HCT116 (cell line): ENCODE results near the gene PPDPF. TPM values are rescaled to one million over a fixed set of nuclear protein-coding genes. Genes with fewer than 3 reads are reported as not detected.

Source experiments
- ATAC-seq: fragments of 200-7000 bp; cut with Tn5 transposase; 2 replicates; pipeline ENCODE4 v1.9.1; 2020; ENCODE audit warnings: mild to moderate bottlenecking, moderate library complexity
- BruUV-seq: library from RNA; stranded (reverse); fragments of 400-500 nt; replicated peaks from 2 replicates; lab custom pipeline; 2021; lab: Mats Ljungman, UMichigan
- CTCF ChIA-PET: fragments of 300-600 bp; sonication (Branson Sonifier 250); formaldehyde crosslinking; loops from one replicate; lab custom pipeline; 2021; ENCODE audit warnings: antibody characterized with exemption; lab: Charles Lee
- POLR2A ChIA-PET: fragments of 300-600, 350-600 bp; sonication (Branson Sonifier 250); formaldehyde crosslinking; loops from one replicate; lab custom pipeline; 2021; ENCODE audit warnings: antibody characterized with exemption; lab: Charles Lee
- RAD21 ChIA-PET, 2 experiments: fragments of 300-600 bp; sonication (Branson Sonifier 250); formaldehyde crosslinking; loops; one replicate each; lab custom pipeline; 2023; ENCODE audit warnings: low total read pairs in 2 of 2; ENCODE audit not compliant: uncharacterized antibody in 2 of 2, unreplicated experiment in 2 of 2, low non-redundant PET in 1 of 2; lab: Charles Lee
- DNase-seq: peaks from one replicate; pipeline ENCODE4 v3.0.0-alpha.2; 2010; ENCODE audit warnings: low read depth, low spot score
- H2AFZ ChIP-seq: fragments of 200-600 bp; shearing (Covaris generic), sonication (generic); 2 replicates; pipeline ENCODE4 v1.6.1; 2017; ENCODE audit warnings: low read depth, mixed run types, mixed read lengths, antibody characterized with exemption, low read length; ENCODE audit not compliant: poor library complexity, severe bottlenecking
- H3K27ac ChIP-seq: 2 replicates; pipeline ENCODE4 v1.5.1; 2012; ENCODE audit warnings: low read depth, low read length
- H3K27me3 ChIP-seq: fragments of 200-600 bp; sonication (generic); 2 replicates; pipeline ENCODE4 v1.6.1; 2016; ENCODE audit warnings: mixed run types, low read length, mixed read lengths; ENCODE audit not compliant: insufficient read depth
- H3K36me3 ChIP-seq, 2 experiments: fragments of 200-500 bp in 1 of 2; fragments of 200-600 bp in 1 of 2; sonication (Bioruptor generic) in 1 of 2; sonication (generic) in 1 of 2; 2 replicates each; pipeline versions ENCODE4 v1.5.1 to v1.6.1; 2014 to 2016; ENCODE audit warnings: low read length in 2 of 2, inconsistent platforms in 1 of 2, mixed read lengths in 1 of 2, mixed run types in 1 of 2; ENCODE audit not compliant: insufficient read depth in 2 of 2, control insufficient read depth in 1 of 2
- H3K4me1 ChIP-seq, 2 experiments: fragments of 200-600 bp in 1 of 2; sonication (generic) in 1 of 2; 2 replicates each; pipeline versions ENCODE4 v1.5.1 to v1.6.1; 2012 to 2017; ENCODE audit warnings: low read length in 2 of 2, inconsistent platforms in 1 of 2, mild to moderate bottlenecking in 1 of 2, mixed read lengths in 1 of 2, mixed run types in 1 of 2, moderate library complexity in 1 of 2; ENCODE audit not compliant: insufficient read depth in 2 of 2, control insufficient read depth in 1 of 2
- H3K4me2 ChIP-seq: fragments of 200-600 bp; sonication (generic); 2 replicates; pipeline ENCODE4 v1.6.1; 2017; ENCODE audit warnings: mixed run types, low read length, mixed read lengths
- H3K4me3 ChIP-seq, 2 experiments: fragments of 200-600 bp in 1 of 2; sonication (generic) in 1 of 2; replicated peaks in 1 of 2; 2 replicates each; pipeline ENCODE4 v1.5.1; 2011 to 2016; ENCODE audit warnings: low read length in 2 of 2, control low read depth in 1 of 2, low read depth in 1 of 2, mild to moderate bottlenecking in 1 of 2, mixed read lengths in 1 of 2, mixed run types in 1 of 2
- H3K79me2 ChIP-seq: fragments of 200-600 bp; sonication (generic); 2 replicates; pipeline ENCODE4 v1.6.1; 2017; ENCODE audit warnings: mild to moderate bottlenecking, mixed run types, low read length, moderate library complexity, mixed read lengths; ENCODE audit not compliant: insufficient read depth
- H3K9ac ChIP-seq: fragments of 200-600 bp; sonication (generic); 2 replicates; pipeline ENCODE4 v1.6.1; 2016; ENCODE audit warnings: low read length, mixed read lengths
- H3K9me2 ChIP-seq: fragments of 200-600 bp; sonication (generic), shearing (Covaris generic); 2 replicates; pipeline ENCODE4 v1.6.1; 2017; ENCODE audit warnings: mixed run types, mild to moderate bottlenecking, moderate library complexity; ENCODE audit not compliant: insufficient read depth
- H3K9me3 ChIP-seq, 2 experiments: fragments of 200-500 bp in 1 of 2; fragments of 200-600 bp in 1 of 2; sonication (Bioruptor generic) in 1 of 2; sonication (generic) in 1 of 2; 2 replicates each; pipeline ENCODE4 v1.6.1; 2014 to 2017; ENCODE audit warnings: low read length in 2 of 2, mixed read lengths in 2 of 2, inconsistent platforms in 1 of 2, low read depth in 1 of 2, mild to moderate bottlenecking in 1 of 2, mixed run types in 1 of 2, moderate library complexity in 1 of 2; ENCODE audit not compliant: control insufficient read depth in 1 of 2, insufficient read depth in 1 of 2
- H4K20me1 ChIP-seq: fragments of 200-600 bp; sonication (generic), shearing (Covaris generic); 2 replicates; pipeline ENCODE4 v1.6.1; 2017; ENCODE audit warnings: mixed run types, mild to moderate bottlenecking, moderate library complexity; ENCODE audit not compliant: insufficient read depth
- CBX3 ChIP-seq: IDR thresholded peaks from 2 replicates; pipeline ENCODE4 v1.6.1; 2012; ENCODE audit warnings: low read depth
- CEBPB ChIP-seq: IDR thresholded peaks from 2 replicates; pipeline ENCODE4 v1.6.1; 2012; ENCODE audit warnings: low read depth
- EGR1 ChIP-seq: IDR thresholded peaks from 2 replicates; pipeline ENCODE4 v1.6.1; 2012; ENCODE audit warnings: low read depth
- ELF1 ChIP-seq: IDR thresholded peaks from 2 replicates; pipeline ENCODE4 v1.6.1; 2012; ENCODE audit warnings: low read depth, borderline replicate concordance
- EZH2 ChIP-seq: fragments of 200-600 bp; sonication (generic); IDR thresholded peaks from 2 replicates; pipeline ENCODE4 v1.6.1; 2017; ENCODE audit warnings: antibody characterized with exemption, mixed run types
- EZH2phosphoT487 ChIP-seq: fragments of 200-600 bp; IDR thresholded peaks from 2 replicates; pipeline ENCODE4 v1.6.1; 2018; ENCODE audit warnings: antibody characterized with exemption, borderline replicate concordance
- FOSL1 ChIP-seq: IDR thresholded peaks from 2 replicates; pipeline ENCODE4 v1.6.1; 2012; ENCODE audit warnings: low read depth
- JUND ChIP-seq: IDR thresholded peaks from 2 replicates; pipeline ENCODE4 v1.6.1; 2012
- POLR2A ChIP-seq: IDR thresholded peaks from 2 replicates; pipeline ENCODE4 v1.7.0; 2011; ENCODE audit warnings: borderline replicate concordance; ENCODE audit not compliant: insufficient read depth, insufficient read length; ENCODE audit errors: extremely low read depth
- RAD21 ChIP-seq: IDR thresholded peaks from 2 replicates; pipeline ENCODE4 v1.6.1; 2012; ENCODE audit warnings: low read depth, mild to moderate bottlenecking
- TCF7L2 ChIP-seq: IDR thresholded peaks from 2 replicates; pipeline ENCODE4 v1.7.0; 2011; ENCODE audit warnings: borderline replicate concordance, inconsistent platforms; ENCODE audit not compliant: insufficient read depth, insufficient read length; ENCODE audit errors: extremely low read depth
- ZFX ChIP-seq: fragments of 450-650 bp; IDR thresholded peaks from 2 replicates; pipeline ENCODE4 v1.6.1; 2017
- ZNF274 ChIP-seq: fragments of 200-500 bp; sonication (Bioruptor generic); IDR thresholded peaks from 2 replicates; pipeline ENCODE4 v1.6.1; 2014; ENCODE audit warnings: mild to moderate bottlenecking, low read depth, low read length, inconsistent platforms
- intact Hi-C: fragments of 100-400 bp; cut with micrococcal nuclease; formaldehyde crosslinking; loops from 2 replicates; pipeline ENCODE4 v1.10.0; 2022
- total RNA-seq: library from RNA; stranded (reverse); gene quantifications from one replicate; pipeline ENCODE4 v1.2.1, GENCODE V29; 2021; ENCODE audit not compliant: unreplicated experiment
- TF ChIP-seq, protein P1 (sequence below): IDR thresholded peaks from 2 replicates; pipeline ENCODE4 v1.6.1; 2012; ENCODE audit warnings: low read depth
- TF ChIP-seq, protein P2 (sequence below): IDR thresholded peaks from 2 replicates; pipeline ENCODE4 v1.6.1; 2012
- TF ChIP-seq, protein P3 (sequence below), 3 experiments: fragments of 200-600 bp in 1 of 3; sonication (generic) in 1 of 3; IDR thresholded peaks in 2 of 3; conservative IDR thresholded peaks in 1 of 3; 2 replicates each; pipeline ENCODE4 v1.5.1; 2012 to 2017; ENCODE audit warnings: low read depth in 2 of 3, low read length in 2 of 3, antibody characterized with exemption in 1 of 3, borderline replicate concordance in 1 of 3, control low read depth in 1 of 3, mild to moderate bottlenecking in 1 of 3, mixed read lengths in 1 of 3, mixed run types in 1 of 3, moderate library complexity in 1 of 3; ENCODE audit not compliant: insufficient read depth in 1 of 3
- TF ChIP-seq, protein P4 (sequence below): IDR thresholded peaks from 2 replicates; pipeline ENCODE4 v1.6.1; 2011; ENCODE audit warnings: mild to moderate bottlenecking, low read length, moderate library complexity; ENCODE audit not compliant: insufficient replicate concordance; ENCODE audit errors: extremely low read depth

PPDPF gene
- total RNA-seq, 1 experiment from 2014 or later = 346 TPM

DNA sequence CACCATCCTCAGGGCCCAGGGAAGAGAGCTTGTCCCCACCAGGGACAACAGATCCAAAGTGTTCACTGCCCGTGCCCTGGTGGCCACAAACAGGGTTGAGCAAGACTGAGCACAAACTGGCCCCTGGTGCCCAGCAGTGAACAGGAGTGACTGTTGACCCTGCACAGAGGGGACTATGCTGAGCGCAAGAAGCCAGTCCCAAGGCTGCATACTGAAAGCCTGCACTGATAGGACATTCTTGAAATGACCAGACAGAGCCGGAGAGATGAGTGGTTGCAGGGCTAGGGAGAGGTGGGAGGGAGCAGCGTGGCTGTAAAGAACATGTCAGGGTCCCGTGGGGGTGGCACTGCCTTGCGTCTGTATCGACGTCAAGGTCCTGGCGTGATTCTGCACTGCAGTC lies 30.5 kb downstream of the PPDPF start:
- Histone ChIP-seq H3K27me3 (no peaks in the 10 kb centered on the region), H3K27ac (no peak overlapping the region), H3K36me3 (no peaks in the 10 kb centered on the region), H3K79me2 (no peaks in the 10 kb centered on the region), H3K9ac (no peak overlapping the region), H3K4me1 (peaks cover 15 to 33% of the 10 kb centered on the region in 2 experiments), H3K9me2 (no peaks in the 10 kb centered on the region), H3K9me3 (no peaks in the 10 kb centered on the region), H3K4me2 (no peak overlapping the region), H3K4me3 (no peak overlapping the region), H4K20me1 (no peaks in the 10 kb centered on the region), H2AFZ (no peak overlapping the region)
- CTCF ChIA-PET = interaction anchor here (0.6 kb wide), 1 partner anchor 13 kb away, joined by 3 read pairs; no protein-coding TSS in a partner anchor
- DNase-seq (no peak), ATAC-seq (no peak)
- POLR2A ChIA-PET = interaction anchor here (1.6 kb wide), 1 partner anchor 9 kb away, joined by 5 read pairs; no protein-coding TSS in a partner anchor
- RAD21 ChIA-PET = no interaction called here
- intact Hi-C loops = no loop called here
- BruUV-seq = no TSS peak
- TF ChIP-seq ELF1 = no peak
- no peak for TF ChIP-seq ZFX
- no peak for TF ChIP-seq ZNF274
- no peak for TF ChIP-seq EGR1
- TF ChIP-seq, protein P1, sequence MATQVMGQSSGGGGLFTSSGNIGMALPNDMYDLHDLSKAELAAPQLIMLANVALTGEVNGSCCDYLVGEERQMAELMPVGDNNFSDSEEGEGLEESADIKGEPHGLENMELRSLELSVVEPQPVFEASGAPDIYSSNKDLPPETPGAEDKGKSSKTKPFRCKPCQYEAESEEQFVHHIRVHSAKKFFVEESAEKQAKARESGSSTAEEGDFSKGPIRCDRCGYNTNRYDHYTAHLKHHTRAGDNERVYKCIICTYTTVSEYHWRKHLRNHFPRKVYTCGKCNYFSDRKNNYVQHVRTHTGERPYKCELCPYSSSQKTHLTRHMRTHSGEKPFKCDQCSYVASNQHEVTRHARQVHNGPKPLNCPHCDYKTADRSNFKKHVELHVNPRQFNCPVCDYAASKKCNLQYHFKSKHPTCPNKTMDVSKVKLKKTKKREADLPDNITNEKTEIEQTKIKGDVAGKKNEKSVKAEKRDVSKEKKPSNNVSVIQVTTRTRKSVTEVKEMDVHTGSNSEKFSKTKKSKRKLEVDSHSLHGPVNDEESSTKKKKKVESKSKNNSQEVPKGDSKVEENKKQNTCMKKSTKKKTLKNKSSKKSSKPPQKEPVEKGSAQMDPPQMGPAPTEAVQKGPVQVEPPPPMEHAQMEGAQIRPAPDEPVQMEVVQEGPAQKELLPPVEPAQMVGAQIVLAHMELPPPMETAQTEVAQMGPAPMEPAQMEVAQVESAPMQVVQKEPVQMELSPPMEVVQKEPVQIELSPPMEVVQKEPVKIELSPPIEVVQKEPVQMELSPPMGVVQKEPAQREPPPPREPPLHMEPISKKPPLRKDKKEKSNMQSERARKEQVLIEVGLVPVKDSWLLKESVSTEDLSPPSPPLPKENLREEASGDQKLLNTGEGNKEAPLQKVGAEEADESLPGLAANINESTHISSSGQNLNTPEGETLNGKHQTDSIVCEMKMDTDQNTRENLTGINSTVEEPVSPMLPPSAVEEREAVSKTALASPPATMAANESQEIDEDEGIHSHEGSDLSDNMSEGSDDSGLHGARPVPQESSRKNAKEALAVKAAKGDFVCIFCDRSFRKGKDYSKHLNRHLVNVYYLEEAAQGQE = no peak
- no peak for TF ChIP-seq JUND
- TF ChIP-seq CBX3 = no peak
- no peak for TF ChIP-seq EZH2phosphoT487
- TF ChIP-seq, protein P2, sequence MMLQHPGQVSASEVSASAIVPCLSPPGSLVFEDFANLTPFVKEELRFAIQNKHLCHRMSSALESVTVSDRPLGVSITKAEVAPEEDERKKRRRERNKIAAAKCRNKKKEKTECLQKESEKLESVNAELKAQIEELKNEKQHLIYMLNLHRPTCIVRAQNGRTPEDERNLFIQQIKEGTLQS = no peak
- TF ChIP-seq EZH2 = no peak
- no peak for TF ChIP-seq CEBPB
- TF ChIP-seq TCF7L2 = no peak
- TF ChIP-seq POLR2A = no peak
- no peak for TF ChIP-seq RAD21
- TF ChIP-seq FOSL1 = no peak
- TF ChIP-seq, protein P3, sequence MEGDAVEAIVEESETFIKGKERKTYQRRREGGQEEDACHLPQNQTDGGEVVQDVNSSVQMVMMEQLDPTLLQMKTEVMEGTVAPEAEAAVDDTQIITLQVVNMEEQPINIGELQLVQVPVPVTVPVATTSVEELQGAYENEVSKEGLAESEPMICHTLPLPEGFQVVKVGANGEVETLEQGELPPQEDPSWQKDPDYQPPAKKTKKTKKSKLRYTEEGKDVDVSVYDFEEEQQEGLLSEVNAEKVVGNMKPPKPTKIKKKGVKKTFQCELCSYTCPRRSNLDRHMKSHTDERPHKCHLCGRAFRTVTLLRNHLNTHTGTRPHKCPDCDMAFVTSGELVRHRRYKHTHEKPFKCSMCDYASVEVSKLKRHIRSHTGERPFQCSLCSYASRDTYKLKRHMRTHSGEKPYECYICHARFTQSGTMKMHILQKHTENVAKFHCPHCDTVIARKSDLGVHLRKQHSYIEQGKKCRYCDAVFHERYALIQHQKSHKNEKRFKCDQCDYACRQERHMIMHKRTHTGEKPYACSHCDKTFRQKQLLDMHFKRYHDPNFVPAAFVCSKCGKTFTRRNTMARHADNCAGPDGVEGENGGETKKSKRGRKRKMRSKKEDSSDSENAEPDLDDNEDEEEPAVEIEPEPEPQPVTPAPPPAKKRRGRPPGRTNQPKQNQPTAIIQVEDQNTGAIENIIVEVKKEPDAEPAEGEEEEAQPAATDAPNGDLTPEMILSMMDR (IDR thresholded peaks at IDR 0.05 in 2 of 3, conservative IDR thresholded peaks at IDR 0.05 in 1 of 3; ENCODE audit: borderline replicate concordance in 1 of 3, insufficient read depth in 1 of 3, low read depth in 2 of 3, low read length in 2 of 3) = no peak
- TF ChIP-seq, protein P4, sequence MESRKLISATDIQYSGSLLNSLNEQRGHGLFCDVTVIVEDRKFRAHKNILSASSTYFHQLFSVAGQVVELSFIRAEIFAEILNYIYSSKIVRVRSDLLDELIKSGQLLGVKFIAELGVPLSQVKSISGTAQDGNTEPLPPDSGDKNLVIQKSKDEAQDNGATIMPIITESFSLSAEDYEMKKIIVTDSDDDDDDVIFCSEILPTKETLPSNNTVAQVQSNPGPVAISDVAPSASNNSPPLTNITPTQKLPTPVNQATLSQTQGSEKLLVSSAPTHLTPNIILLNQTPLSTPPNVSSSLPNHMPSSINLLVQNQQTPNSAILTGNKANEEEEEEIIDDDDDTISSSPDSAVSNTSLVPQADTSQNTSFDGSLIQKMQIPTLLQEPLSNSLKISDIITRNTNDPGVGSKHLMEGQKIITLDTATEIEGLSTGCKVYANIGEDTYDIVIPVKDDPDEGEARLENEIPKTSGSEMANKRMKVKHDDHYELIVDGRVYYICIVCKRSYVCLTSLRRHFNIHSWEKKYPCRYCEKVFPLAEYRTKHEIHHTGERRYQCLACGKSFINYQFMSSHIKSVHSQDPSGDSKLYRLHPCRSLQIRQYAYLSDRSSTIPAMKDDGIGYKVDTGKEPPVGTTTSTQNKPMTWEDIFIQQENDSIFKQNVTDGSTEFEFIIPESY = no peak
